Type B pancreatic cell (in vitro differentiated cells): ENCODE data around the gene MAP1LC3B2. TPM values are rescaled to one million over a fixed set of nuclear protein-coding genes. Genes with fewer than 3 reads are reported as not detected.

Experiments
- DNase-seq: peaks from one replicate; pipeline ENCODE4 v3.0.0; 2021; ENCODE audit warnings: mixed read lengths; ENCODE audit not compliant: unreplicated experiment; ENCODE audit errors: extremely low spot score
- H3K27ac Mint-ChIP-seq: 2 replicates; pipeline ENCODE4 v1.8.0; 2021; ENCODE audit warnings: mild to moderate bottlenecking, mixed read lengths
- H3K27me3 Mint-ChIP-seq: 2 replicates; pipeline ENCODE4 v1.8.0; 2021; ENCODE audit warnings: mixed read lengths
- H3K36me3 Mint-ChIP-seq: 2 replicates; pipeline ENCODE4 v1.8.0; 2021; ENCODE audit warnings: mixed read lengths
- H3K4me1 Mint-ChIP-seq: one replicate; pipeline ENCODE4 v1.8.0; 2021; ENCODE audit warnings: mixed read lengths; ENCODE audit not compliant: unreplicated experiment
- H3K4me3 Mint-ChIP-seq: 2 replicates; pipeline ENCODE4 v1.8.0; 2021; ENCODE audit warnings: mild to moderate bottlenecking, mixed read lengths
- H3K9me3 Mint-ChIP-seq: 2 replicates; pipeline ENCODE4 v1.8.0; 2021; ENCODE audit warnings: mixed read lengths
- CTCF ChIP-seq: fragments of 200-600 bp; sonication (generic); conservative IDR thresholded peaks from 2 replicates; pipeline ENCODE4 v1.5.0; 2021; ENCODE audit warnings: antibody characterized with exemption, mild to moderate bottlenecking
- total RNA-seq: library from RNA; stranded (reverse); gene quantifications from 2 replicates; pipeline ENCODE4 v1.2.1, GENCODE V29; 2021; ENCODE audit warnings: low replicate concordance

Gene MAP1LC3B2
- total RNA-seq, 1 donor from 2014 or later, result 1.0 TPM

DNA sequence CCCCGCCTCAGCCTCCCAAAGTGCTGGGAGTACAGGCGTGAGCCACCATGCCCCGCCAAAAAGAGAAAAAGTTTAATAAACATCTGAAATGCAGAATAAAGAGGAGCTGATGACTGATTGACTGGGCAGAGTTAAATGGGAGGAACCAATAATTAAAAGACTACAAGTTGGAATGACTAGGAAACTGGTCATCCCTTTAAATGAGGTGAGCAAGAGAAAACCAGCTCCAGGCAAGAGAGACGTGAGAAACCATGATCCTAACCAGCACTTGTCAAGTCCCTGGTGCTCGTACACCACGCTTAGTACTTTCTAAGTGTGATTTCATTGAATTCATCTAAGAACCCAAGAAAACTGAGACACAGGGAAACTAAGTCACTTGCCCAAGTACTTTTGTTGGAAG, 47.9 kb downstream of the MAP1LC3B2 start:
- Mint-ChIP-seq H3K4me1 (peaks cover 35% of the 10 kb centered on the region), H3K4me3 (no peak overlapping the region), H3K27ac (no peak overlapping the region), H3K9me3 (peaks cover 15% of the 10 kb centered on the region), H3K27me3 (peaks cover 2% of the 10 kb centered on the region), H3K36me3 (no peaks in the 10 kb centered on the region)
- TF ChIP-seq CTCF, result no peak
- DNase-seq, result no peak

DNA sequence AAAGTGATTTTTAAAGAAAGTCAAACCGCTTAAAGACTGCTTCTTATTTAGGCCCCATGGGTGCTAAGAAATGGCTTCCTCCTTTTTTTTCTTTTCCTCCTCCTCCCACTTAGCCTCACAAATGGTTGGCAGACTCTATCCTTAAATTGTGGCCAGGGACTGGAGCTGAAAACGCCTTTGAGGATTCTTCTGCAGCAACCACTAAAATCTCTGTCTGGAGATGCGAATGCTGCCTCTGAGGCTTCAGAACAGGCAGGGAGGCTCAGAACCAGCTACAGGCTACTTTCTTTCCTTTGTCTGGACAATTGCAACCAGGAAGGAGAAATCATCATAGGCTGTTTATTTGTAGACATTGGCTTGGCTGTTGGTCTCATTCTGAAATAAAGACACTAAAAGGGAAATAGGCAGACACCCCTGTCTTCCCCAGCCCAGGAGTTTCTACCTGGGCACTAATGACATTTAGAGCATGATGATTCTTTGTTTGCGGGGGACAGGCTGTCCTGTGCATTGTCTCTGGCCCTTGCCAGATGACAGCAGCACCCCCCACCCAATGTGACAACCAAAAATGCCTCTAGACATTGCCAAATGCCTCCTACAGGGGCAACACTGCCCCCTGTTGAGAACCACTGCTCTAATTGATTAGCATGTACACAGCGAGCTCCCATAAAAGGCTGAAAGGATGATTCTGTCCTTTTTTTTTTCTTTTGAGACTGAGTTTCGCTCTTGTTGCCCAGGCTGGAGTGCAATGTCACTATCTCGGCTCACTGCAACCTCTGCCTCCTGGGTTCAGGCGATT, 50.3 kb downstream of the MAP1LC3B2 start:
- H3K9me3 Mint-ChIP-seq, result peaks cover 15% of the 10 kb centered on the region
- TF ChIP-seq CTCF, result peak; percentile 64
- no peak for DNase-seq
- H3K4me3 Mint-ChIP-seq, result no peak overlapping the region
- no peaks in the 10 kb centered on the region for H3K36me3 Mint-ChIP-seq
- H3K4me1 Mint-ChIP-seq, result peaks cover 21% of the 10 kb centered on the region
- peaks cover 2% of the 10 kb centered on the region for H3K27me3 Mint-ChIP-seq
- H3K27ac Mint-ChIP-seq, result peak overlapping the region; percentile 29

GRCh38 chr12:116610971-116611541, 51.9 kb downstream of the MAP1LC3B2 start:
- Mint-ChIP-seq H3K36me3 (no peaks in the 10 kb centered on the region), H3K27me3 (peaks cover 5% of the 10 kb centered on the region), H3K27ac (no peak overlapping the region)

GRCh38 chr12:116612436-116612835, 53.3 kb downstream of the MAP1LC3B2 start:
- H3K4me1 Mint-ChIP-seq, result peaks cover 8% of the 10 kb centered on the region
- H3K9me3 Mint-ChIP-seq, result no peaks in the 10 kb centered on the region
- H3K4me3 Mint-ChIP-seq, result no peak overlapping the region
- TF ChIP-seq CTCF, result no peak
- no peaks in the 10 kb centered on the region for H3K36me3 Mint-ChIP-seq
- H3K27ac Mint-ChIP-seq, result no peak overlapping the region
- no peak for DNase-seq
- peaks cover 5% of the 10 kb centered on the region for H3K27me3 Mint-ChIP-seq

More at GRCh38 chr12:116610971-116611541, 51.9 kb downstream of the MAP1LC3B2 start:
- no peak for TF ChIP-seq CTCF
- Mint-ChIP-seq H3K4me3 (no peak overlapping the region), H3K9me3 (peaks cover 6% of the 10 kb centered on the region), H3K4me1 (peaks cover 10% of the 10 kb centered on the region)
- no peak for DNase-seq

DNA sequence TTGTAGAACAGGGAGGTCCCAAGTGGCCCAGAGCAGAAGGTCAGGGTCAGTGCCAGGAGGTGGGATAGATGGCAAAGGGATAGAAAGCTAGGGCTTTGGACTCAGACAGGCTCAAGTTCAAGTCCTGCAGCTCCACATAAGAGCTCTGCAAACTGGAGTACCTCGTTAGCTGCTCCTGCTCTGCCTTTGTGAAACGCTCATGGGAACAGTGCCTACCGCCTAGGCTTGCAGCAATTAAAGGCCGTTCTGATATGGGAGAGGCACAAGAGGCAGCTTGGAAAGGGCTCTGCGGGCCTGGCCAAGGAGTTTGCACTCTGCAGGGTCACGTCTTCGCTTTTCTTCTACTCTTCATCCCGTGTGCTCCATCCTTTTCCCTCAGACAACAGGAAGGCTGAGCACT, 54.1 kb downstream of the MAP1LC3B2 start:
- TF ChIP-seq CTCF, result no peak
- Mint-ChIP-seq H3K27ac (no peak overlapping the region), H3K36me3 (no peaks in the 10 kb centered on the region), H3K9me3 (no peaks in the 10 kb centered on the region), H3K4me3 (peak overlapping the region; percentile 38), H3K4me1 (peaks cover 8% of the 10 kb centered on the region), H3K27me3 (peaks cover 5% of the 10 kb centered on the region)
- DNase-seq, result no peak
